Mesothelial cell of epicardium (in vitro differentiated cells): Measurements from ENCODE around the gene GLCE. TPM values are rescaled to one million over a fixed set of nuclear protein-coding genes. Genes with fewer than 3 reads are reported as not detected.

ENCODE experiments used
- DNase-seq, 2 experiments: peaks; one replicate each; pipeline ENCODE4 v3.0.0; 2021; ENCODE audit warnings: low spot score in 2 of 2; ENCODE audit not compliant: unreplicated experiment in 2 of 2
- H3K27ac Mint-ChIP-seq: 2 replicates; pipeline ENCODE4 v1.8.0; 2021; ENCODE audit warnings: mixed read lengths
- H3K27me3 Mint-ChIP-seq: 2 replicates; pipeline ENCODE4 v1.8.0; 2021; ENCODE audit warnings: low read depth, mixed read lengths
- H3K36me3 Mint-ChIP-seq: 2 replicates; pipeline ENCODE4 v1.8.0; 2021; ENCODE audit warnings: mixed read lengths
- H3K4me1 Mint-ChIP-seq: 2 replicates; pipeline ENCODE4 v1.8.0; 2021; ENCODE audit warnings: mixed read lengths
- H3K4me3 Mint-ChIP-seq: 2 replicates; pipeline ENCODE4 v1.8.0; 2021; ENCODE audit warnings: mild to moderate bottlenecking, moderate library complexity, mixed read lengths
- H3K9me3 Mint-ChIP-seq: 2 replicates; pipeline ENCODE4 v1.8.0; 2021; ENCODE audit warnings: mixed read lengths
- CTCF ChIP-seq: fragments of 200-600 bp; sonication (generic); IDR thresholded peaks from one replicate; pipeline ENCODE4 v1.5.0; 2021; ENCODE audit warnings: antibody characterized with exemption; ENCODE audit not compliant: unreplicated experiment
- total RNA-seq: library from RNA; stranded (reverse); gene quantifications from 3 replicates; pipeline ENCODE4 v1.2.1, GENCODE V29; 2021

GLCE gene
- total RNA-seq, 1 donor from 2014 or later: 22.0 TPM

GRCh38 chr15:69118089-69118488 lies 42.3 kb upstream of the GLCE start:
- Mint-ChIP-seq H3K4me1 (peaks cover 36% of the 10 kb centered on the region), H3K9me3 (no peaks in the 10 kb centered on the region), H3K27me3 (peaks cover 18% of the 10 kb centered on the region), H3K27ac (no peak overlapping the region), H3K4me3 (no peak overlapping the region), H3K36me3 (no peaks in the 10 kb centered on the region)
- TF ChIP-seq CTCF: no peak
- no peak for DNase-seq

DNA sequence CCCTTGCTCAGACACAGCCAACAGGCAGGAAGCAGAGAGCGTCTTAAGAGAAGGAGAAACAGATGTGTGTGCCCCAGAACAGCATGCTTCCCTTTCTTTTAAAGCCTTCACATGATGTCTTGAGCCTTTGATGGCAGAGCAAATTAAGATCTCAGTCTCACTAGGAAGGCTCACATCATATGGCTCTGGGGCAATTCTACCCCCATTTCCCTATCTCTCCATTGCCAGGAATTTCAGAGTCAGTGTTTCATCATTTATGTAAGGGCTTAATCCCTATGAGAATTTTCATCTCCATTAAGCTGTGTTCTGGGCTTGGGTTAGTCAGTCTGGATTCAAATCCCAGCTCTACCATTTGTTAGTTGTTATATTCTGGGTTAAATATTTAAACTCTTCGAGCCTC lies 41.4 kb upstream of the GLCE start:
- TF ChIP-seq CTCF: no peak
- DNase-seq: no peak
- Mint-ChIP-seq H3K9me3 (no peaks in the 10 kb centered on the region), H3K4me3 (no peak overlapping the region), H3K27me3 (peaks cover 11% of the 10 kb centered on the region), H3K36me3 (no peaks in the 10 kb centered on the region), H3K27ac (no peak overlapping the region), H3K4me1 (peaks cover 36% of the 10 kb centered on the region)

DNA sequence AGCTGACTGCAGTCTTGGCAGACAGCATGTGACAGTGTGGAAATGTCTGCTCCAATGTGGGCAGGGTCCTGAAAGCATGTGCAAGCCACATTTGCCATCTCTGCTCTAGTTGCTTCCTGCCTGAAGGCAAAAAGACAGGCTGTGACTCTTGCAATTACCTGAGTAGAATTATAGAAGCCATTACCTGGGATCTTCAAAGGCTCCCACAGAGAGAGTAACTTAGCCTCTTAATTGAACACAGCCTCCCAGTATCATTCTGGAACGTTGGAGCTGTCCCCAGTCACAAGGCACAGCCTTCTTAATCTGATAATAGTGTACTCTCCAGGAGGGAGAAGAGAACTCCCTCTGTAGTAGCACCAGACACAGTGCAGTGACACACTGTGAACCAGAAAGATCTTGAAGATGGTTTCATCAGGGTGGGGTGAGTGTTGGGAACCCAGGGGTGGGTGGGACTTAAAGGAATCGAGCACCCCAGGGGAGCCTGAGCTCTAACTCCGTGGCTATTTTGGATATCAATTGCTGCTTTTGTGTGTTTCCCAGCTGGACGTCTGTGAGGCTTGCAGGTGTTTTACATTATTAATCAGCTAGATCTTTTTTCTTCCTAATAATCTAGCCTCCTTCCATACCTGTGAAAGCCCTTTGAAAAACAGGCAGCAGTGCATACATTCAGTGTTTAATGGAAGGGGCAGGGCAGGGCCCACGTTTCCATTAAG lies 40.6 kb upstream of the GLCE start:
- H3K27me3 Mint-ChIP-seq: peaks cover 4% of the 10 kb centered on the region
- H3K9me3 Mint-ChIP-seq: no peaks in the 10 kb centered on the region
- H3K36me3 Mint-ChIP-seq: no peaks in the 10 kb centered on the region
- H3K27ac Mint-ChIP-seq: no peak overlapping the region
- DNase-seq: no peak
- peaks cover 29% of the 10 kb centered on the region for H3K4me1 Mint-ChIP-seq
- no peak for TF ChIP-seq CTCF
- H3K4me3 Mint-ChIP-seq: no peak overlapping the region

GRCh38 chr15:69120732-69121131 lies 39.7 kb upstream of the GLCE start:
- Mint-ChIP-seq H3K9me3 (no peaks in the 10 kb centered on the region), H3K27me3 (peaks cover 3% of the 10 kb centered on the region), H3K4me1 (peaks cover 38% of the 10 kb centered on the region), H3K36me3 (no peaks in the 10 kb centered on the region), H3K27ac (no peak overlapping the region), H3K4me3 (no peak overlapping the region)
- no peak for DNase-seq
- TF ChIP-seq CTCF: no peak

- no peak for DNase-seq
- TF ChIP-seq CTCF: no peak
- peaks cover 43% of the 10 kb centered on the region for H3K4me1 Mint-ChIP-seq
- H3K27me3 Mint-ChIP-seq: peaks cover 2% of the 10 kb centered on the region
- no peak overlapping the region for H3K4me3 Mint-ChIP-seq
- H3K36me3 Mint-ChIP-seq: no peaks in the 10 kb centered on the region
- H3K27ac Mint-ChIP-seq: no peak overlapping the region
- no peaks in the 10 kb centered on the region for H3K9me3 Mint-ChIP-seq
Measured at GRCh38 chr15:69121198-69121828, 39.1 kb upstream of the GLCE start.
